Measurements from ENCODE around the gene PTPN4. TPM values are rescaled to one million over a fixed set of nuclear protein-coding genes. Genes with fewer than 3 reads are reported as not detected.

Gene PTPN4
- total and polyA plus RNA-seq, 2 donors (not counting 1 experiment from before 2014, with no cell fraction given), result 5.3 to 22.3 TPM

- DNase-seq (ENCODE audit: low read depth in 2 of 2), result no peak
- TF ChIP-seq EZH2 (IDR thresholded peaks at IDR 0.05; ENCODE audit: low read length, missing control alignments) (no peak), CTCF (conservative IDR thresholded peaks at IDR 0.05 in 1 of 2, IDR thresholded peaks at IDR 0.05 in 1 of 2; ENCODE audit: low read depth in 1 of 2, low read length in 2 of 2) (no peak)
- H3K27ac ChIP-seq (ENCODE audit: insufficient read depth, low read length), result no peak overlapping the region
Measured at GRCh38 chr2:119739580-119740255, 20.0 kb upstream of the PTPN4 start.

GRCh38 chr2:119741001-119741400 lies 18.7 kb upstream of the PTPN4 start:
- DNase-seq (ENCODE audit: low read depth in 2 of 2), result no peak
- Histone ChIP-seq H3K4me3 (replicated peaks in 1 of 4; ENCODE audit: control extremely low read depth in 1 of 4, insufficient read depth in 1 of 4, low read depth in 3 of 4, low read length in 4 of 4) (no peak overlapping the region), H3K4me1 (ENCODE audit: control insufficient read depth, extremely low read depth, insufficient read depth, low read length) (no peaks in the 10 kb centered on the region), H3K27me3 (ENCODE audit: control insufficient read depth, insufficient read depth, low read length) (no peaks in the 10 kb centered on the region), H3K79me2 (ENCODE audit: control insufficient read depth, insufficient read depth, low read length) (no peaks in the 10 kb centered on the region), H3K36me3 (ENCODE audit: control insufficient read depth, insufficient read depth, low read length) (no peaks in the 10 kb centered on the region), H2AFZ (ENCODE audit: low read length) (no peak overlapping the region), H3K4me2 (ENCODE audit: extremely low read depth, insufficient read depth, low read length) (no peak overlapping the region), H4K20me1 (ENCODE audit: control insufficient read depth, extremely low read depth, insufficient read depth, low read length) (no peaks in the 10 kb centered on the region), H3K9ac (ENCODE audit: insufficient read depth, low read length) (no peak overlapping the region), H3K27ac (ENCODE audit: insufficient read depth, low read length) (no peak overlapping the region), H3K9me3 (ENCODE audit: control insufficient read depth, insufficient read depth, low read depth, low read length) (no peaks in the 10 kb centered on the region)
- no peak for TF ChIP-seq CTCF (conservative IDR thresholded peaks at IDR 0.05 in 1 of 2, IDR thresholded peaks at IDR 0.05 in 1 of 2; ENCODE audit: low read depth in 1 of 2, low read length in 2 of 2)
- TF ChIP-seq EZH2 (IDR thresholded peaks at IDR 0.05; ENCODE audit: low read length, missing control alignments), result no peak

More at GRCh38 chr2:119739580-119740255, 20.0 kb upstream of the PTPN4 start:
- Histone ChIP-seq H3K27me3 (ENCODE audit: control insufficient read depth, insufficient read depth, low read length) (peaks cover 3% of the 10 kb centered on the region), H3K9me3 (ENCODE audit: control insufficient read depth, insufficient read depth, low read depth, low read length) (no peaks in the 10 kb centered on the region), H3K79me2 (ENCODE audit: control insufficient read depth, insufficient read depth, low read length) (no peaks in the 10 kb centered on the region), H3K4me3 (replicated peaks in 1 of 4; ENCODE audit: control extremely low read depth in 1 of 4, insufficient read depth in 1 of 4, low read depth in 3 of 4, low read length in 4 of 4) (no peak overlapping the region), H3K4me1 (ENCODE audit: control insufficient read depth, extremely low read depth, insufficient read depth, low read length) (no peaks in the 10 kb centered on the region), H3K9ac (ENCODE audit: insufficient read depth, low read length) (no peak overlapping the region), H3K36me3 (ENCODE audit: control insufficient read depth, insufficient read depth, low read length) (no peaks in the 10 kb centered on the region), H2AFZ (ENCODE audit: low read length) (no peak overlapping the region), H3K4me2 (ENCODE audit: extremely low read depth, insufficient read depth, low read length) (no peak overlapping the region), H4K20me1 (ENCODE audit: control insufficient read depth, extremely low read depth, insufficient read depth, low read length) (no peaks in the 10 kb centered on the region)

- no peak overlapping the region for H3K27ac ChIP-seq (ENCODE audit: insufficient read depth, low read length)
- TF ChIP-seq EZH2 (IDR thresholded peaks at IDR 0.05; ENCODE audit: low read length, missing control alignments) (no peak), CTCF (conservative IDR thresholded peaks at IDR 0.05 in 1 of 2, IDR thresholded peaks at IDR 0.05 in 1 of 2; ENCODE audit: low read depth in 1 of 2, low read length in 2 of 2) (no peak)
- no peak overlapping the region for H3K9ac ChIP-seq (ENCODE audit: insufficient read depth, low read length)
- H3K4me2 ChIP-seq (ENCODE audit: extremely low read depth, insufficient read depth, low read length), result no peak overlapping the region
- H4K20me1 ChIP-seq (ENCODE audit: control insufficient read depth, extremely low read depth, insufficient read depth, low read length), result no peaks in the 10 kb centered on the region
- H3K36me3 ChIP-seq (ENCODE audit: control insufficient read depth, insufficient read depth, low read length), result no peaks in the 10 kb centered on the region
- H3K4me1 ChIP-seq (ENCODE audit: control insufficient read depth, extremely low read depth, insufficient read depth, low read length), result no peaks in the 10 kb centered on the region
- H3K4me3 ChIP-seq (replicated peaks in 1 of 4; ENCODE audit: control extremely low read depth in 1 of 4, insufficient read depth in 1 of 4, low read depth in 3 of 4, low read length in 4 of 4), result no peak overlapping the region
- H3K79me2 ChIP-seq (ENCODE audit: control insufficient read depth, insufficient read depth, low read length), result no peaks in the 10 kb centered on the region
- no peak for DNase-seq (ENCODE audit: low read depth in 2 of 2)
- H3K9me3 ChIP-seq (ENCODE audit: control insufficient read depth, insufficient read depth, low read depth, low read length), result no peaks in the 10 kb centered on the region
- no peak overlapping the region for H2AFZ ChIP-seq (ENCODE audit: low read length)
- H3K27me3 ChIP-seq (ENCODE audit: control insufficient read depth, insufficient read depth, low read length), result no peaks in the 10 kb centered on the region
Measured at GRCh38 chr2:119741868-119742267, 17.9 kb upstream of the PTPN4 start.
